HG03159 (cell line): Measurements from ENCODE around the gene PLA2G4A.
"Not testable (repeated sequence)": the region's sequence is repeated elsewhere in the genome, so short reads cannot be mapped to it uniquely, and the experiment has no call there.

Experiments used
- ATAC-seq: cut with Tn5 transposase; IDR thresholded peaks from one replicate; pipeline ENCODE4 v1.9.1; 2021; ENCODE audit warnings: mild to moderate bottlenecking, moderate library complexity; ENCODE audit not compliant: unreplicated experiment

PLA2G4A gene

DNA sequence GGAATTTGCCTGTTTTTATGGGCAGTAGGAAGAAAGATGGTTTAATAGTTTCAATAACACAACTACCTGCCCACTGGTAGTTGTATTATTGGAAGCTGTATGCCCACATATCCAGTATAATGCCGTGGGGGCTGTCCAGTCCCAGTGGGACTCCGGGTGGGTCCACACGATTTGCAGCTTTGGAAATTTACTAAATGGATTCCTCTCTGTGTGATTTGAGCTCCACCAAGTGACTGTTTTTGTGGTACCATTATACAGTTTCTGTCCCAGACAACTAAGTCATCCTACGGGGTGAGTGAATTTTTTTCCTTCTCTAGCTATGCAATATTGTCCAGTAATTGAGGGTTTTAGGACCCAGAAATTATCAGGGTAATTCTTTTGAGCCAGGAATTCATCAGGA is 86.8 kb downstream of the PLA2G4A start:
- no peak for ATAC-seq

DNA sequence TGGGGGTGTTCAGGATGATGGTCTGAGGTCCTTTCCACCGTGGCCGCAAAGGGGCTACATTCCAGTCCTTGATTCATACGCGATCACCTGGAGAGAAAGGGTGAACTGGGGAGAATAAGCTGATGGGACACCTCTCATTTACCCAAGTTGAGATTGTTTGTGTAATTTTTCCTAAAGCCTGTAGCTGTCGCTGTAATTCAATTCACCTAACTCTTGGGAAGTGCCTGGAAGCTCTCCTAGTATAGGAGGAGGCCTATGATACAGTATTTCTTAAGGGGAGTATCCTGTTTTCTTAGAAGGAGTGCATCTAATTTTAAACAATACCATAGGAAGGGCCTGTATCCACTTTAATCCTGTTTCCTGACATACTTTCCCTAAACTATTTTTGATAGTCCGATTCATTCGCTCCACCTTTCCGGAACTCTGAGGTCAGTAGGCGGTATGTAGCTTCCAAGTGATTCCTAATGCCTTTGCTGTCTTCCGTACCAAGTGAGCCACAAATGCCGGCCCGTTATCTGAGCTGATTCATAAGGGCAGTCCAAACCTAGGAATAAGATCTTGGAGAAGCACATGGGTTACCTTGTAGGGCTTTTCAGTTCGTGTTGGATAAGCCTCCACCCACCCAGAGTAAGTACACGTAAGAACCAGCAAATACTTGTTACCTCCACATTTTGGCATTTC is 88.5 kb downstream of the PLA2G4A start:
- not testable (repeated sequence) for ATAC-seq

DNA sequence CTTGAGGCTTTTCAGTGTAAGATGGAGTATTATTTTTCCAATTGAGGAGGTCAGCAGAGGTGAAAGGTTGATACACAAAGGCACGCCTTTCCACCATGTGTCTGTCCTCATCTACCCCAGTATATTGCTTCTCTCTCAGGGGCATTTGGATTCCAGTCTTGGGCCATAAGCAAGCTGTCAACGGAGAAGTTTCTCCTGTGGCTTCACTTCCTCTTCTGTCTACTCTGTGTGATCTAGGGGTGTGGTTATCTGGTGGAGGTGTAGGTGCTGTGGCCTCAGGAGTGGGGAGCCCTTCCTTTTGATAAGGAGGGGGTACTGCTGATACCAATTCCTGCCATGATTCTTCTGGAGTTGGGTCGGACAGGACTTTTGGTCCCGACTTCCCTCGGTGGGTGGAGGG is 92.6 kb downstream of the PLA2G4A start:
- ATAC-seq = peak; percentile 88

DNA sequence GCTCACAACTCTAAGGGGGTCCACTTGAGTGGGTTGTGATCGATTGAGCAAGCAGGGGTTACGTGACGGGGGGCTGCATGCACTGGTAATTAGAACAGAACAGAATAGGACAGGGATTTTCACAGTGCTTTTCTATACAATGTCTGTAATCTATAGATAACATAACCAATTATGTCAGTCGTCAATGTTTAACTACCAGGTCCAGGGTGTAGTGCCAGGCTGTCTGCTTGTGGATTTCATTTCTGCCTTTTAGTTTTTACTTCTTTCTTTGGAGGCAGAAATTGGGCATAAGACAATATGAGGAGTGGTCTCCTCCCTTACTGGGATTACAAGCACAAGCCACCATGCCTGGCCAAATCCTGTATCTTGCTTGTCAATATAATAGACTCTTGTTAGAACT is 94.1 kb downstream of the PLA2G4A start:
- not testable (repeated sequence) for ATAC-seq

DNA sequence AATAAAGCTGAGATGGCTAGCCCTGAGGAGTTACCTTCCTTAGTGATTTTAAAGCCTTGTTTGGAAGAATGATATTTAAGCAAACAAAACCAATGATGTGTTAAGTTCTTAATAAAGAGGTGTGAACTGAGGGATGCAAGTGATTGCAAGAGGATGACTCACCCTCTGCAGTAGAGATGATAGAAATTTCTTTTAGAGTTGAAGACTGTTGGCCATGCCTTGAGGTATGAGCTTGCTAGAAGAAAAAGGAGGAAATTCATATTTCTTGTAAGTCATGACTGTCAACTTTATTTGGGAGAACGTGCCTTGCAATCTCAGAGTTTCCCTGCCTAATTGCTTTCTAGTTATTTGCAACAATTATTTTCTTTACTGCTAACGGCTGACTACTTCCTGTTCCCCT is 94.7 kb downstream of the PLA2G4A start:
- ATAC-seq = no peak

DNA sequence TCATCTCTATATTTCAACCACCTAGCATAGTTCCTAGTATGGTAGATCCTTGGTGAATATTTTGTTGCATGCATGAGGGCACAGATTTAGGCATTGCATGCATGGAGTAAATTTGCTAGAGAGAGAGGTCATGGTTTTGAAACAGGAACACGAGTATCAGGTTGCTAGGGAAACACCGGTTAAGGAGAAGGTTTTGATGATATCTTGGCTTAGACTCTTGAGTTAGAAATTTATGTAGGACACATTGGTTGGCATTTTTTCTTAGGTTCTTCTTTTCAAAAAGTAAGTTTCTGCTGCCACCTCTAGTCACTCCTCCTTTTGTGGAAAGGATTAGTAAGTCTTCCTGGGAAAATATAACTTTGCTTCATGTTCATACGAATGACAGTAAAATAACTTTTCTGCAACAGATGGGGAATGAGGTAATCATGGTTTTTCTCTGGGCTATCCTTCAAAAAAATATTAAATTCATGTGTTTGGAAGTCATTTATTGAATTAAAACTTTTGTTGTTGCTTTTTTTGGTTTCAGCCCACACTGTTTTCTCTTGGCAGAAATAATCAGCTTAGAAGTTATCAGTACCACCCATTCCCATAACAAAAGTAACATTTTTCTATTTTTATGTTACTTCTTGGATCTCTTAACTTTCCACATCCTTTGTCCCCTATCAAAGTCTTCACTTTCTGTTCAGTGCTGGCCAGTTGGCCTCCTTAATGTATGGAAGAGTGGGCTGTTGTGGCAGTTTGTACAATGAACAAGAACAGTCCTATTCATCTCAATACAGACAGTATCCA is 97.3 kb downstream of the PLA2G4A start:
- ATAC-seq = no peak

DNA sequence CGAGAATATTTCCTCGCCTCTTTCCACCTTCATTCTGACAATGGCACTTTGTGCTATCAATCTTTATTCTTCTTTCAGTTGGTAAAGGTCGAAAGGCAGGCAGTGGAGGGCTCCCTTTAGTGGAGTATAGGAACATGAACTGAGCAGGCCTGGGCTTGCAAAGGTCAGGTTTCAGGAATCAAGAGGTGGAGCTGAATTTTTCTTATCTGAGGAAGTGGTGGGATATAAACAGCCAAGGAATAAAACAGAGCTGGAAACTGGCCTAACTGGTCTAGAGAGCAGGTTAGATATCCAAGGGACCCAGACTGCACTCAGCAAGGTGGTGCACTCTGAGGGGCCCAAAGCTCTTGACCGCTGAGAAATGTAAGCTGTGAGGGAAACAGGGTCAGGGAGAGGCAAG is 99.1 kb downstream of the PLA2G4A start:
- no peak for ATAC-seq

DNA sequence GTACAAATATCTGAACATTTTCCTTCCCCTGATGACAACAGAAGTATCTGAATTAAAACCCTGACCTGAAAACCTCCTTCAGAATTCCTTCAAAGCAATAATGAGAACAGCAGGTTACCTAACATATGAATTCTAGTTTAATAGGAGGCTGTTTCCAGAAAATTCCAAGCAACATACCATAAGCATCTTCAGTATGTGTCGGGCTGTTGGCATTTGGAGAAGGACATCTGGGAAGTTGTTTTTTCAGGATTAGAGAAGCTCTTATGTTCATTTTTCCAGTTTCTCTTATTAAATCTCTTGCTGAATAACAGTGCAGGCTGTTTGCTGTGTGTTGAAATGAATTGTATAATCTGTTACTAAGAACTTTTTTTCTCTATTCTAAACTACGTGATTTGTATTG is 101.5 kb downstream of the PLA2G4A start:
- ATAC-seq = no peak

DNA sequence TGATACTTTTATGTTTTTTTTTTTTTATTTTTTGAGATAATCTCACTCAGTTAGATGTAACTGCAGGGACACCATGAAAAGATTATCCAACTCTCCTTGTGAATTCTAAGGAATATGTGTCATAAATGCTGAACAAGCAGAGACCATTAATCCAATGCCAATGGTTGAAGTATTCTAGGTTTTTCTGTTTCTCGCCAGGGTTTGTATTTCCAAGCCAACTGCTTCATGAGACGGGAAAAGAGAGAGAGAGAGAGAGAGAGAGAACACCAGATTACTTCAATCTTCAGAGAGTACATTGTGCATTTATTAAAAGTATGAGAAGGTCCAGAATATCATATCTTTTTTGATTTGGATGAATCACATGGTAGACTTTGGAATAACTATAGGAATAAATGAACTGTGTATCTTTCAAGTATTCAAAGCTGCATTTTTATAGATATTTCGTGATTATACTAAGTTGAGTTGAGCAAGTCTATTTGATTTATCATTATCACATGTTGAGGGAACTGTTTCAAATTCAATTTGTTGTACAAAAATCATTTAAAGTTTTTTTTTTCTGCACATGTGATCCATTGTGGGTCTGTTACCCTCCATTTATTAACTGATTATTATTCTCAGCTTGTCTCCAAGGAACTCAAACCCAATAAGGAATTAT is 108.4 kb downstream of the PLA2G4A start:
- ATAC-seq = no peak

DNA sequence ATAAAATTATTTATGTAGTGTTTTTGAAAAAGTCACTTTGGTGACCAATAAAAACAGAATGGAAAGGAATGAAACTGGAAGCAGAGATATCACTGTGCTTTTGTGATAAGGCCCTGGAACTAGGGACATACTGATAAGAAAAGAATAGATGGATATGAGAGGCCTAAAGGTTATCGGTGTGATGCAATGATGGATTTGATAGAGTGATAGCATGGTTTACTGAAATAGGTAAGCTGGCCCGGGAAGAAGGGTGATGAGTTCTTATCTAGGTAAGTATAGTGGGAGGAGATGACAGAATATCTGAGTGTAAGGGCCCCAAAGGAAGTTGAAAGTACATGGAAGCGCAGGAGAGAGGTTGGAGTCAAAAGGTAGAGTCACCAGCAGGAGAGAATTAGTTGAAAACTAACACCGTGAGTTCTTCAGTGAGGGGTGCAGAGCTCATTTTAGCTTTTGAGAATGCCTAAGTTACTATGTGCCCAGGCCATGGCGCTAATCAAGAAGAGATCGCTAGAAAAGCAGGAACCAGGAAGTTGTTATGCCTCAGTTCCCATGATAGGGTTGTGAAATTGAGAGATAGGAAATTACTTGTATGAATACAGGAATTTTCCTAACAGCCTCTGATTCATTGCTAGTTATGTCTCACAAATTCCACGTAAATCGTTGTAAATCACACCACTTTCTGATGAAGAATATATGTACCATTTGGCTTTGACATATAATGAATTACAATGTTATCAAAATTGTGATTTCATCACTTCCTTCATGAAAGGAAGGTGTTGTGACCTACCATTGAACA is 115.3 kb downstream of the PLA2G4A start:
- ATAC-seq = no peak

DNA sequence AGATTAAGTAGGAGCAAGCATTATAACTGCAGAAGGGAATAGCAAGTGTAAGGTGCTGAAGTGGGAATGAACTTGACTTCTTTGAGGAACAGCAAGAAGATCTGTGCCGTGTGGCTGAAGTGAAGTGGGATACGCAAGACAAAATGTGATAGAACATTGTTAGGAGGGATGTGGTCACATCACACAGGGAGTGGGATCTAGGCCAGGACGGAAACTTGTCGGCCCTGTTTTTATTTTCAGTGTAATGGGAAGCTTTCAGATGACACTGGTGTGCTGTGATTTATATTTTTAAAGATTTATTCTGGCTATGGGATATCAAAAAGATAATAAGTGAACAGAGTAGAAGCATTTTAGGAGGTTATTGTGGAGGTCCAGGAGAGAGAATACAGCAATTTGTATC is 116.4 kb downstream of the PLA2G4A start:
- no peak for ATAC-seq

DNA sequence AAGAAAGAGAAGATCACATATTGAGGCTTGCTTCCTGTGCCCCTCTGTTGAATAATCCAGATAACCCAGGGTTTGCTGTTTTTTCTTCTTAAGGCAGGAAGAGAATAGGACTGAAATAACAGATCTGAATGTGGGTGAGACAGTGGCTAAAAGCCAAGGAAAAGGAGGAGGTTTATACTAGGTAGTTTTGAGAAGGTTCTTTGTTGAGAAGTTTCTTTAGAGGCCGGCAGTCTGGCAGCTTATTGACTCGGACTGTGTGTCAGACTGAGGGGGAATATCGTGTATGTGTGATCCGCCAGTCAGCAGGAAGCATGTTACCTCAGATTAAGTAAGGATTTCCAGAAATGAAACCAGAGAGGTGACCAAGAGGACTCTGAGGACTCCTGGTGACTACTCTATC is 119.8 kb downstream of the PLA2G4A start:
- no peak for ATAC-seq

DNA sequence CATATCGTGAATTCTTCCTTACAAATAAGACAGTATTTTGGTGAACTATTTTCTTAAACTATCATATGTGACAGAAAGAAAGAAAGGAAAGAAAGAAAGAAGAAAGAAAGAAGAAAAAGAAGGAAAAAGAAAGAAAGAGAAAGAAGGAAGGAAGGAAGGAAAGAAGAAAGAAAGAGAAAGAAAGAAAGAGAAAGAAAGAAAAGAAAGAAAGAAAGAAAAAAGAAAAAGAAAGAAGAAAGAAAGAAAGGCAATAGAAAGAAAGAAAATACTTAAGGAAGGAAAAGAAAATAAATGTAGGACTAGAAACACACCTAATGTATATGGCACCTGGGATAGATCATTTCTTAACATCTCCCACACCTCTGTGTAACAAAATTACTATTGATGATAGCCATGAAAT is 120.4 kb downstream of the PLA2G4A start:
- no peak for ATAC-seq

DNA sequence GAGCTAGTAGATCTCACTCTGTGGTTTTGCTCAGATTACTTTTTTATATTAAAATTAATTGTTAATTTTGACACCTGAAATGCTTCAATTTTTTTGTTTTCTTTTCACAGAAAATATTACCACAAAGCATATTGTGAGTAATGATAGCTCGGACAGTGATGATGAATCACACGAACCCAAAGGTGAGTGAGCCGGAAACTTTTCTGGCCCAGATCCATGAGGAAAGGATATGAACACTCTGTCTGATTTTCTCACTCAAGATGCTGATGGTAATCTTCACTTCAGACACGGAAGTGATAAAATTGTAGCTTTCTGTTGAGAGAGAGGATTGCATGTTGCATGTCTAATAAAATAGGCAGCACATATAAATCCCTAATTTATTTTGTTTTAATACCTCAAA is 121.8 kb downstream of the PLA2G4A start:
- no peak for ATAC-seq

DNA sequence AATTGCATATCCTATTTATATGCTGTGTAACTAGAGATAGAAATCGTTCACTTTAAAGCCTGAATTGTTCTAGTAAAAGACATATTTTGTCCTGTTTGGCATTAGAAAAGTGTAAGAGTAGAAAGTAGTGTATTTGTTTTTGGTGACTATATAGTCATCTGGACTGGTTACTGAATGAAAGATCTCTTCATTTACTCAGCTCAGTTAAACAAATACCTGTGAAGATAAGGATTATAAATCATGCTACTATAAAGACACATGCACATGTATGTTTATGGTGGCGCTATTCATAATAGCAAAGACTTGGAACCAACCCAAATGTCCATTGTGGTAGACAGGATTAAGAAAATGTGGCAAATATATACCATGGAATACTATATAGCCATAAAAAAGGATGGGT is 125.1 kb downstream of the PLA2G4A start:
- no peak for ATAC-seq

DNA sequence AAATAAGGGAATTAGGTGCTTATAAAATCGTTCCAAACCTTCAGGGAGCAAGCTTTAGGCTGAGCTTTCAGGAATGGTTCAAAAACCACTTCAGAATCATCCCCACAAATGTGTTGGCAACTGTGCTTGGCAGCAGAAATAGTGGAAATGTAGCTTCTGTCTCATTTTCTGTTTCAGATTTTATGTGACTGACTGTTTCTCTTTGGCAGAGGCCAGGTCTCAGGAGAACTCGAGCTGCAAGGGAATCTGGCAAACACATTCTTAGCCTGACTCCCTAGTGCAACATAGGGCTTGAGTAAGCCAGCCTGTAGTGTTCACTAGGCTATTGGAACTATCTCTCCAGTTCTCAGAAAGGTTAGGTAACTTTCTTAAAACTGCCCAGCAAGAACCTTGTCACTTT is 128.6 kb downstream of the PLA2G4A start:
- ATAC-seq = no peak

DNA sequence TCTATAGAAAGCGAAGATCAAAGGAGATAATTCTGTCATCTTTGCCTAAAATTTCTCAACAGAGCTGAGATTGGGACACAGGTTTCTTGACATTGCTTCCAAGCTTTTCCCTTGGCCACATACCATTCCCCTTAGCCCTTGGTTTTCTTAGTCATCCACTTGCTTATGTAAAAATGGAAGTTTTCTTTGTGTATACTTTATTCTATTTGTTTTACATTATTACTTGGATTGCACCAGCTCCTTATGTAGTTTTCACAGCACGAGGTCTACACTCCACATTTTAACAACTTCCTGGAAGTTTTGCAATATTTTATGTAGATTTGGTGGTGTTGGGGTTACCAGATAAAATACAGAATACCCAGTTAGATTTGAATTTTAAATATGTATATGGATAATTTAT is 129.8 kb downstream of the PLA2G4A start:
- no peak for ATAC-seq

DNA sequence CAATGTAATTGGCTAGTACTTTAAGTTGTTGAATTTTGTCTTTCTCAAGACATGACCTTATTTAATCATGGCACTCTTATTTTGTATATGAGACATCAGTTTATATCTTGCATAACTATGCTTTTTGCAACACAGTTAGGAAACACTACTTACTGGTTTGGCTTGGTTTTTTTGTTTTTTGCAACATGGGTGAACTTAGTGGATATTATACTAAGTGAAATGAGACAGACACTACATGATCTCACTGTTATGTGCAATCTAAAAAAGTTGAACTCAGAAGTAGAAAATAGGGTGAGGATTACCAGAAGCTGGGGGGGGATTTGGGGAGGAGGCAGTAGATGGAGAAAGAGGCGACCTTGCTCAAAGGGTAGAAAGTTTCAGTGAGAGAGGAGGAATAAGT is 132.1 kb downstream of the PLA2G4A start:
- ATAC-seq = no peak

DNA sequence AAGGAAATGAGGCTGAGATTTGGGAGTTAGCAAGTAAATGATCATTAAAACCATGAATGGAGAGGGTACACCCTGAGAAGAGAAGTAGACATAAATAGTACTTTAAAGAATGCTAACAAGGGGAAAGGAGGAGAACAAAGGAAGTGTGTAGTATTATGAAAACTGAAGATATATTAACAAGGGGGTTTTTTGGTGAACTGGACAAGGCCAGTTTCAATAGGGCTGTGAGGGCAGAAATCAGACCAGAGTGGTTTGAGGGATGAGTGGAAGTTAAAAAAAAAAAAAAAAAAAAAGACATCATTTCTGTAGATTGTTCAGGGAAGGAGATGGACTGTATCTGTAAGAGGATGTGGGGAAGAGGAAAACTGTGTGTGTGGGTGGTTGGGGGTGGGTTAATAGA is 137.1 kb downstream of the PLA2G4A start:
- no peak for ATAC-seq

DNA sequence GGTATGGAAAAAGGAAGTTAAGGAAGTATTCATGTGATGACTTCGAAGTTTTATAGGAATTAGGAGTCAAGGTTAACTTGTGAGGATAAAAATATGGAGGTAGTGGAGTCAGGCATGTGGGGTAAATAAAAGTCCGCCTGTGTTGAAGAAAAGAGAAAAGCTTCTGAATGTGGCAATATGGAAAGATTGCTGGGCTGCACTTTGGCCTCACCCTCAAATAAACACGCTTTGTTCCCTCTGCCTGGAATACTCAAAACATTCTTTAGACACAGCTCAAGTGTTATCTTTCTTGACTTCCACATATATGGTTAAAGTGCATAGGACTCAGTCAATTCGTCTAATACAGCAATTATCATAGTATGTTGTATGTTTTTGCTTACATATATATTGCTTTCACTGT is 137.7 kb downstream of the PLA2G4A start:
- no peak for ATAC-seq

DNA sequence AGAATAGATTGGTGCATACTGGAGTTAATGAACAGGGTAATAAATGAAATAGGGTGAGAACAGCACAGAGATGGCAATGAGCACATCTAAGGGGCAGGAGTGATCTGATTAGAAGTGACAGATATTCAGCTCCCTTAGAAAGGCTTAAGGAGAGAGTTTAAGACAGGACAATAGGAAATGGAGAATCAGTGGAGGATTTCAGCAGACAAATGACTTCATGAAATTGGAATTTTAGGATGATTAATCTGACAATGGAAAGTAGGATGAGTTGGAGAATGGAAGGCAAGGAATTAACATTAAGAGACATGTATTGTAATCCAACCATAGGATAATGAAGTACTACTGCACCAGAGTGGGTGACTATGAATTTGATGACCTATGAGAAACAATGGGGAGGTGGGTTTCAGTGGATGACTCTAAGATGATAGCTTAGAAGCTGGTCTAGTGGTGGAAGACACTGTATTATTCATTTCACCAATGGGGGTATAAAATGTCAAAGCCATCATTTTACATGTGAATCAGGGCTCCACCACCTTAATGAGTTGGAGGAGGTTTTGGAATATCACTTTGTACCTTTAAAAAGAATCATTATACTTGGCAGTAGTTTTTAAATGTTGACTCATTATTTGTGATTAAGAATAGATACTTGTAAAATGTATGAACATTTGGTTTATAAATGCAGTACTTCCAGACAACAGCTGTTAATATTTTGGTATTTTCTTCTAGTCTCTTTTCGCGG is 139.1 kb downstream of the PLA2G4A start:
- no peak for ATAC-seq
